Stomach (tissue), 9 donors: ENCODE data around the gene DCAF8. TPM values are rescaled to one million over a fixed set of nuclear protein-coding genes. Genes with fewer than 3 reads are reported as not detected.

Experiments used
- DNase-seq, 2 donors: peaks; one replicate each; pipeline versions ENCODE4 v3.0.0 to v3.0.0-alpha.2; 2013 to 2019
- H3K27ac ChIP-seq, 5 donors: fragments of 200-600 bp in 4 of 5; sonication (generic) in 4 of 5; one replicate each; pipeline ENCODE4 v1.5.1; 2013 to 2019; ENCODE audit warnings: mild to moderate bottlenecking in 1 of 5, moderate library complexity in 1 of 5
- H3K27me3 ChIP-seq, 3 donors: fragments of 200-600 bp; sonication (generic); one replicate each; pipeline ENCODE4 v1.5.1; 2017 to 2019; ENCODE audit warnings: mixed run types in 1 of 3
- H3K36me3 ChIP-seq, 4 donors: fragments of 200-600 bp; sonication (generic); 1 replicate in 3 of 4; 2 replicates in 1 of 4; pipeline ENCODE4 v1.5.1; 2016 to 2019
- H3K4me1 ChIP-seq, 4 donors: fragments of 200-600 bp; sonication (generic); one replicate each; pipeline ENCODE4 v1.5.1; 2016 to 2019
- H3K4me3 ChIP-seq, 4 donors: fragments of 200-600 bp; sonication (generic) in 3 of 4; one replicate each; pipeline ENCODE4 v1.5.1; 2016 to 2019; ENCODE audit warnings: mild to moderate bottlenecking in 1 of 4
- H3K9me3 ChIP-seq, 4 donors: fragments of 200-600 bp; sonication (generic); one replicate each; pipeline ENCODE4 v1.5.1; 2016 to 2019
- CTCF ChIP-seq, 7 experiments: fragments of 450-650 bp in 4 of 7; fragments of 200-600 bp in 3 of 7; sonication (generic) in 3 of 7; IDR thresholded peaks; one replicate each; pipeline ENCODE4 v1.5.1; 2016 to 2019; ENCODE audit warnings: antibody characterized with exemption in 7 of 7, control low read depth in 2 of 7, mild to moderate bottlenecking in 1 of 7
- EP300 ChIP-seq: sonication (generic); formaldehyde crosslinking; IDR thresholded peaks from one replicate; pipeline ENCODE4 v1.6.1; 2017; ENCODE audit warnings: antibody characterized with exemption
- POLR2A ChIP-seq, 4 donors: fragments of 450-650 bp; IDR thresholded peaks; one replicate each; pipeline ENCODE4 v1.6.1; 2016; ENCODE audit warnings: antibody characterized with exemption in 4 of 4, control low read depth in 2 of 4, mild to moderate bottlenecking in 1 of 4, moderate library complexity in 1 of 4
- POLR2AphosphoS5 ChIP-seq, 3 donors: sonication (generic); formaldehyde crosslinking; IDR thresholded peaks; one replicate each; pipeline ENCODE4 v1.6.1; 2016; ENCODE audit warnings: antibody characterized with exemption in 3 of 3
- WGBS, 5 donors: extraction: QIAGEN DNeasy Blood & Tissue Kit in 3 of 5; methylation state at CpG; one replicate each; pipeline versions ENCODE4 v1.1.5 to v1.1.7; 2013 to 2018; 5-methylcytosine and 5-hydroxymethylcytosine counted together
- intact Hi-C: fragments of 100-400 bp; cut with DNase I; formaldehyde crosslinking; loops from one replicate; pipeline ENCODE4 v1.15.1; 2023; ENCODE audit warnings: low total_unique reads
- polyA plus RNA-seq, 3 donors: library from polyadenylated mRNA; stranded (reverse); fragments of 200-250 nt; gene quantifications; one replicate each; pipeline ENCODE4 v1.2.3, GENCODE V29; 2013
- total RNA-seq, 5 donors: library from RNA; depleted of rRNA; stranded (reverse); fragments of >200 nt; gene quantifications; one replicate each; pipeline versions ENCODE4 v1.1.0 to v1.2.3, GENCODE V29; 2014 to 2016
- donor health status: healthy with polysubstance abuse.
- donor health status: Bipolar disorder and iron deficiency.
- donor health status: healthy.

DCAF8 gene
- total and polyA plus RNA-seq, 8 donors = 39.4 to 267 (median 86.4) TPM

- intact Hi-C loops = no loop called here
- WGBS, 5 donors = 84 to 100% (median 90%) methylated on average over 1 of the region's 1 CpG
These were observed 8.7 kb upstream of the DCAF8 start for GRCh38 chr1:160271025-160271424.

GRCh38 chr1:160267284-160267991 lies 5.1 kb upstream of the DCAF8 start:
- no peaks in the 10 kb centered on the region for H3K9me3 ChIP-seq
- no peaks in the 10 kb centered on the region for H3K36me3 ChIP-seq
- peaks cover 5 to 10% (median 6%) of the 10 kb centered on the region in 4 donors for H3K4me1 ChIP-seq
- H3K4me3 ChIP-seq = no peak overlapping the region
- 67 to 82% (median 77%) methylated on average over 9 to 10 of the region's 10 CpGs for WGBS, 5 donors
- TF ChIP-seq POLR2A (IDR thresholded peaks at IDR 0.05) (no peak), EP300 (no peak), CTCF (IDR thresholded peaks at IDR 0.05) (no peak), POLR2AphosphoS5 (IDR thresholded peaks at IDR 0.05) (no peak)
- DNase-seq = no peak
- no peak overlapping the region for H3K27ac ChIP-seq
- intact Hi-C loops = no loop called here
- no peaks in the 10 kb centered on the region for H3K27me3 ChIP-seq

More at GRCh38 chr1:160271025-160271424, 8.7 kb upstream of the DCAF8 start:
- no peak overlapping the region for H3K27ac ChIP-seq
- TF ChIP-seq POLR2AphosphoS5 (IDR thresholded peaks at IDR 0.05) = no peak
- TF ChIP-seq CTCF (IDR thresholded peaks at IDR 0.05) = no peak
- no peak for TF ChIP-seq EP300
- TF ChIP-seq POLR2A (IDR thresholded peaks at IDR 0.05) = no peak
- H3K4me1 ChIP-seq = no peaks in the 10 kb centered on the region
- H3K27me3 ChIP-seq = no peaks in the 10 kb centered on the region
- no peak for DNase-seq
- H3K9me3 ChIP-seq = no peaks in the 10 kb centered on the region
- no peak overlapping the region for H3K4me3 ChIP-seq
- peaks cover 0 to 8% (median 5%) of the 10 kb centered on the region in 4 donors for H3K36me3 ChIP-seq

GRCh38 chr1:160264795-160265307 lies 2.5 kb upstream of the DCAF8 start:
- no peaks in the 10 kb centered on the region for H3K36me3 ChIP-seq
- no peak overlapping the region for H3K27ac ChIP-seq
- no peak for DNase-seq
- no peaks in the 10 kb centered on the region for H3K27me3 ChIP-seq
- no peak overlapping the region for H3K4me3 ChIP-seq
- intact Hi-C loops = no loop called here
- no peaks in the 10 kb centered on the region for H3K9me3 ChIP-seq
- peaks cover 14 to 27% (median 21%) of the 10 kb centered on the region in 4 donors for H3K4me1 ChIP-seq
- 76 to 83% (median 78%) methylated on average over 4 of the region's 4 CpGs for WGBS, 5 donors
- TF ChIP-seq EP300 = no peak
- no peak for TF ChIP-seq CTCF (IDR thresholded peaks at IDR 0.05)
- no peak for TF ChIP-seq POLR2A (IDR thresholded peaks at IDR 0.05)

GRCh38 chr1:160261556-160261892 lies 825 bp downstream of the DCAF8 start:
- Histone ChIP-seq H3K9me3 (no peaks in the 10 kb centered on the region), H3K36me3 (peaks cover 0 to 8% (median 2%) of the 10 kb centered on the region in 4 donors), H3K27ac (peak overlapping the region; percentile 94 to 98 (median 97)), H3K4me1 (peaks cover 21 to 60% (median 49%) of the 10 kb centered on the region in 4 donors), H3K27me3 (no peaks in the 10 kb centered on the region), H3K4me3 (peak overlapping the region; percentile 66 to 94 (median 88))
- TF ChIP-seq EP300 (no peak), POLR2AphosphoS5 (IDR thresholded peaks at IDR 0.05) (peak in 2 of 3 donors; percentile 21 to 40), CTCF (IDR thresholded peaks at IDR 0.05) (no peak), POLR2A (IDR thresholded peaks at IDR 0.05) (no peak)
- DNase-seq = peak; percentile 45 to 87
- 0 to 1% (median 0%) methylated on average over 8 of the region's 8 CpGs for WGBS, 5 donors
- intact Hi-C loops = no loop called here
